HG03558 (cell line): ENCODE results near the gene HECW1.
"Not testable (repeated sequence)": the region's sequence is repeated elsewhere in the genome, so short reads cannot be mapped to it uniquely, and the experiment has no call there.

Source experiments
- ATAC-seq: cut with Tn5 transposase; IDR thresholded peaks from one replicate; pipeline ENCODE4 v1.9.1; 2021; ENCODE audit warnings: moderate number of reproducible peaks; ENCODE audit not compliant: unreplicated experiment; ENCODE audit errors: extremely low read depth

HECW1 gene

DNA sequence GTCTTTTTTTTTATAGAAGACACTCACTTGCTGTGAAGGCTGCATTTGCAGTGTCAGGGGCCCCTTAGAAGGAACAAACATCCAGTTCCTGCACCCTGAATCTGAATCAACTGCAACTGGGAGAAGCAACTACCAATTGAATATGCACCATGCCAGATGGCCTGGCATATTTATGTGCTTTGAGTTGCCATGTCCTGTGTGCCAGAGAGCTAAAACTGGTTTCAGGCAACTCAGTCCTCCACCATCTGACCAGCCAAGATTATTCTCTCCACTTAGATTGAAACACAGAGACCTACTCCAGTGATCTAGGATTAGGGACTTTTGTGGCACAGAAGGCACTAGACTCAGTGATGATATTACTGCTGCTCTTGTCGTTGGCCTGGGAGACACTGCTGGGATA, 225.4 kb downstream of the HECW1 start:
- ATAC-seq, result no peak

DNA sequence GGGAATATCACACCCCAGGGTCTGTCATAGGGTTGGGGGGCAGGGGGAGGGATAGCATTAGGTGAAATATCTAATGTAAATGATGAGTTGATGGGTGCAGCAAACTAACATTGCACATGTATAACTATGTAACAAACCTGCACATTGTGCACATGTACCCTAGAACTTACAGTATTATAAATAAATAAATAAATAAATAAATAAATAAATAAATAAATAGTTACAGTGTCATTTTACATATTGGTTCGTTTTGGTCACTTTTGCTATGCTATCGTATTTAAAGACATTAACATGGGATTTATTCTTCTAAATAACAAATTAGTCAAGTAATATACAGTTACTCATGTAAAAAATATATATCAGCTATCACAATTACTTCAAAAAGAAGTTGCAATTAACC, 228.7 kb downstream of the HECW1 start:
- no peak for ATAC-seq

DNA sequence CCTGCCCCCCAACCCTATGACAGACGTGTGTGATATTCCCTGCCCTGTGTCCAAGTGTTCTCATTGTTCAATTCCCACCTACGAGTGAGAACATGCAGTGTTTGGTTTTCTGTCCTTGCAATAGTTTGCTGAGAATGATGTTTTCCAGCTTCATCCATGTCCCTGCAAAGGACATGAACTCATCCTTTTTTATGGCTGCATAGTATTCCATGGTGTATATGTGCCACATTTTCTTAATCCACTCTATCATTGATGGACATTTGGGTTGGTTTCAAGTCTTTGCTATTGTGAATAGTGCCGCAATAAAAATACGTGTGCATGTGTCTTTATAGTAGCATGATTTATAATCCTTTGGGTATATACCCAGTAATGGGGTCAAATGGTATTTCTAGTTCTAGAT, 231.0 kb downstream of the HECW1 start:
- ATAC-seq, result not testable (repeated sequence)

DNA sequence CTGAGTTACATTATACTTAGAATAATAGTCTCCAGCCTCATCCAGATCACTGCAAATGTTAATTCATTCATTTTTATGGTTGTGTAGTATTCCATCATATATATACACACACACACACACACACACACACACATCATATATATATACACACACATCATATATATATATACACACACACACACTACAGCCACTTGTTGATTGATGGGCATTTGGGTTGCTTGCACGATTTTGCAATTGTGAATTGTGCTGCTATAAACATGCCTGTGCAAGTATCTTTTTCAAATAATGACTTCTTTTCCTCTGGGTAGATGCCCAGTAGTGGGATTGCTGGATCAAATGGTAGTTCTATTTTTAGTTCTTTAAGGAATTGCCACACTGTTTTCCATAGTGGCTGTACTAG, 233.2 kb downstream of the HECW1 start:
- not testable (repeated sequence) for ATAC-seq

DNA sequence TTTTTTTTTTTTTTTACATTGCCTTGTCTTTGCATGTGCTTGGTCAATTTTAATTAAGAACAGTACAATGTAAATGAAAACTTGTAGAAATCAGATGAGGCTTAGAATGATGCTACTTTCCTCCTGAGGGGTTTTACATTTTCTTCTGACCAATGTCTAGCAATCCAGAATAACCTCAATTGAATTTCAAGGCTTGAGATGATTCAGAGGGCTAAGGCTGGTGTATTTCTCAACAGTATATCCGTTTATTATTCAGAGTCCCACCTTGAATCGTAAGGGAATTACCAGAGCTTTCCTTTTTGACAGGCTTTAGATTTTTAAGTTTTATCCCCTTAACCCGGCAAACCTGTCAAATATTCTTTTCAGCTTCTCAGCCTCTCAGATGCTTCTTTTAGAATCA, 239.2 kb downstream of the HECW1 start:
- no peak for ATAC-seq

DNA sequence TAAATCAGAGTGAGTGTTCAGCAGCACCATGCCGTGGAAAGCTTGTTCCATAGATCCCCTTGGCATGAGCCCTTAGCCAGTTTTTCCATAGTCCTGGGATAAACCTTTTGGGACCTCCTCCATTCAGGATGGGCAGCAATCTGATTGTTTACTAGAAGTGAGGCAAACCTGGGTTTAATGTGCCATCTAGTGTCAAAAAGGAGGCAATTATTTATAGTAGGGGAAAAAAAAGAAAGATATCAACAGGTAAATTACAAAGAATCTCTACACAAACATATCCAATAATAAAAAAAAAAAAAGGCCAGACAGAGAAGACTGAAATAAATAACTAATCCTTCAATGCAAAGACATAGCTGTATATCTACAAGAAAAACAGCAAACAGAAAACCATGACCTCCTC, 241.5 kb downstream of the HECW1 start:
- ATAC-seq, result no peak

DNA sequence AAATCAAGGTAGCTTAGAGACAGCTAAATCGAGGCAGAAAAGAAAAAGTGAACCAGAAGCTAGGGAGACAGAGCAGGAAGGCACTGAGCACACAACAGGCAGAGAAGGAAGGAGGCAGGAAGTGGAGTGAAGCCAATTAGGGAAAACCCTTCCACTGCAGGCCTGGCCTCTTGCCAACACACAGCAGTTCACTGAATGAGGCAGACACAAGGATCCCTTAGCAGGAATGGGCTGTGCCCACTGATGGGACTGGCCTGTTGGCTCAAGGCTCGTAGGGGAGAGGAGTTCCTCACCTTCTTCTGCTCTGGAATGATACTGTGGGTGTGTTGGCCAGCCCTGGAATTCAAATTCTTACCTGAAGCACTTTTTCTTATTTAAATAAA, 250.2 kb downstream of the HECW1 start:
- no peak for ATAC-seq

DNA sequence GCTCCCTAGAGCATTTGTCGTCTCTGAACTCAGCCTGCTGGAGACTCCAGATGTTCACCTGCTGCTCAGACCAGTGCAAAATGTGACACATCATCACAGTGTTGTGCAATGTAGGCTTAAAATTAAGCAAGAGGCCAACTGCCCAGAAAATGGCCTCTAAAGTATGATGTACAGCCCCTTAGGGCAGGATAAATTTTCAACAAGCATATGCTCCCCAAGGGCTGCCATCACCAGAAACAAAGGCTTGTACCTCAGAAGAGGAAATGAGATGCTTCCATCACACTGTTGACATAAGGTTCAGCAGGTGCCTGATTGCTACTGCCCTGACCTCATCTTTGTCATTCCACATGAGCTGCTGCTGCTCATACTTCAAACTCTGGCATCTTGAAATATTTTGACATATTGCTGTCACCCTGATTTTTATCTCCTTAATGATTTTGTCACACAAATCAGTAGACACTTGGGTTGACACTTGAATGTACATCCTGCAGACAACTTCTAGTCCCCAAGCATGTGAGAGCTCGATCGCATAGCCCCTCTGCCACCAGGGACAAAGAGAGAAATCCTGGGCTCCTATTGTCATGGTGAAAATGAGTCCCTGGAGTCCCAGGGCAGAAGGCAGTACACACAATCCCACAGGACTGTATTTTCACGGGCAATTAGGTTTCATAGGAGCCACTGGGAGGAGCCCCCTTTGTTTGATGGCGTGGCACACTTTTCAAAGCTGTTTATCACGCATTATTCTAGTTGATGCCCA, 250.8 kb downstream of the HECW1 start:
- ATAC-seq, result no peak

DNA sequence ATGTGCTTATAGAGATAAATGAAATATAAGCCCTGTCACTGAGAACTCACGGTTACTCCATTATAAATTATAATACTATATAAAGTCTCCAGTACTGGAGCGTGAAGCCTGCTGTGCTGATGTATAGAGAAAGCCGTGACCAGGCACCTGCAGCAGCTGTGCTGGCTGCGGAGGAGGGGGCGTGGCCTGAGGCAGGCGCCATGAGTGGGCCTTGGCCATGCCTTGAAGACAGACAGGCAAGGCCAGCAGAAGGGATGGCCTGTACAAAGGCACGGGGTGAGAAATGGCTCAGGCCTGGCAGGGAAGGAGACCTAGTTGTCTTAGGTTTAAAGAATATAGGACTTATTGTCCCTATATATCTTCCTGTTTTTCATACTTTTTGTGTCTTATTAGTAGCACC, 251.9 kb downstream of the HECW1 start:
- no peak for ATAC-seq

DNA sequence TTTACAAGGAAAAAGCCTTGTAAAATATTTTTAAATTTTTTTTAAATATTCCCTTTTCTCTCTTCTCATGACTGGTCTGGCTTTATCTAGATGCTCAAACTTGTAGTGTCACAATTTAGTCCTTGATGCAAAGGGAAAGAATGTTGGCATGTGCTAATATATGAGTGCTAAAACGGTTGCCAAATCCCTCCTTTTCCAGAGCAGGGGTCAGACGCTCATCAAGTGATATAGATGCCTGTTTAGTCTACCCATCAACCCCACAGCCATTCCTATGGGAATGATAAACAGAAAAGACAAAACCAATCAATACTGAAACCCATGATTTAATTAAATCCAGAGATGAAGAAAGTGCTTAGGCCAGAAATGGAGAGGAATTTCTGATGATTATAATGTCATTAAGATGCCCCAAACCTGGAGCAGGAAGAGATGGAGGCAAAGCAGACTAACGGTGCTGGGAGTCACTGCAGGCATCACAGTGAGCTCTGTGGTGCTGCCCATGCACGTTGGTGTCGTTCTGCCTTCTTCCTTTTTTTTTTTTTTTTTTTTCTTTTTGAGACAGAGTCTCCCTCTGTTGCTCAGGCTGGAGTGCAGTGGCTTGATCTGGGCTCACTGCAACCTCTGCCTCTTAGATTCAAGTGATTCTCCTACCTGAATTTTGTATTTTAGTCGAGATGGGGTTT, 260.4 kb downstream of the HECW1 start:
- ATAC-seq, result no peak

DNA sequence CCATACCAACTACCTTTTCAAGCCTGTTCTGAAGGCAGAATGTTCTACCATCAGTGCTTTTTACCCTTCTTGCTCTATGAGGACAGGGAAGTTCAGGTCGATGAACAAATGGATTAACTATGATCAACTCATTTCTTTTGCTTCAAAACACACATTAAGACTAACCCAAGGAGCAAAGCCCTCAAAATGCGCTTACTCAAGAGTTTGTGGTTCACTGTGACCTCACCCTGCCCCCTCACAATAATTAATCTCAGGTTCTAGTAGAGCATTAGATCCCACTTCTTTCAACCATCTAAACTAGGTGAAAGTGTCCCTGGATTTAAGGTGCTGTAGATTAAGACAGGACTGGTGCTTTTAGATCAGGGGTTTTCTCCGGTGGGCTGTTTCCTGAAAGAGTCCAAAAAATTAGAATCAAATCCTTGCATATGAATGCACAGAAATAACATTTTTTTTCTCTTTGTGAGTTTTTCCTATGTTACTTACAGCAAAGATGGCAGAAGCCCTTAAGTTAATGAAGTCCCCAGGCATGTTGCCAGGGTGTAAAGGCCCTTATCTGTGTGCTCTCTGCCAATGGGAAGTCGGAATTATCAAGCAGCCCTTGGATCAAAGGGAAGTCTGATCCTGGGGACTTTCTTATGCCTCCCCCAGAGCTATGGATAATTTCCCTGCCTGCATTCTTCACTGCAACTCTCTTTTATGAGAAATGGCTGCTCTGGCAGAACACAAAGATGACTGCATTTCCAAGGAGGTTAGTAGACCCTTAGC, 264.9 kb downstream of the HECW1 start:
- ATAC-seq, result no peak

DNA sequence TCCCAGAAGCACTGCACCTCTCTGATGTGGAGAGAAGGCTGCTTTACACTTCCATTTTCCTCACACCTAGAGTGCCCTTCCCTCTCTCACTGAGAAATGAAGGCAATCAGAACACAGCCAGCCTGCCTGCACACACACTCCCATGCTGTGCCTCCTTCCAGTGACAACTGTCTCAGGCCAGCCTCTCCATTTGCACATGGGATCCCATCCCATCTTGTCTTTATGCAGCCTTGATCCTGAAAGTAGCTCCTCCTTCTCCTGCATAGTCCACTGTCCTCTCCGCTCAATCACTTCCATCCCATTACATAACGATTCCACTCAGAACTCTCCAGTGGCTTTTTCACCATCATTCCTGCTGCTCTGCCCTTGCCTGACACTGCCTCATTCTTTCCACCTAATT, 266.8 kb downstream of the HECW1 start:
- no peak for ATAC-seq

DNA sequence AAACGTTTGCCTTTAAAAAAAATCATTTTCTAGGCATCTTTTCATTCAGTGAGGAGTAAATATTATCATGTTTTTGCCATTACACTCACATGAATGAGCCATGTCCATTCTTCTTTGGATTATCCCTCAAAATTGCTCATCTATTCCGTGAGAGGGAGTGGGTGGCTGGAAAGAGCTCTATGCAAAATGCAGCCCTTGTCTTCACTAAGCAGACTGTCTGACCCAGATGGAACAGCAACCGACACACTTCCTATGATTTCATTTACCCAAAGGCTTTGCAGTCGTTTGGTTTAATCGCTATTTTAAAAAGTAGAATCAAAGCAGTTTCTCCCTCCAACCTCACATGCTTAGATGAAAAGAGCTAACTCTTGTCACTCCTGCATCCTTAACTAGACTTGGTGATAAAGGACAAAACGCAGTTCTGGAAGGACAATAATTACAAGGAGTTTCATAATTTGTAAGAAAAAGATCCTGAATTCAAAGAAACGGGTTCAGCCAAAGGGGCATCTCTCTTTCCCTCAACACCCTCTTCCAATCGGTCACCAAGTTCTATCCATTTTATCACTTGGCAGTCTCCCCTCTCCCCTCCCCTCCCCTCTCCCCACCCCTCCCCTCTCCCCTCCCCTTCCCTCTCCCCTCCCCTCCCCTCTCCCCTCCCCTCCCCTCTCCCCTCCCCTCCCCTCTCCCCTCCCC, 272.3 kb downstream of the HECW1 start:
- ATAC-seq, result no peak

DNA sequence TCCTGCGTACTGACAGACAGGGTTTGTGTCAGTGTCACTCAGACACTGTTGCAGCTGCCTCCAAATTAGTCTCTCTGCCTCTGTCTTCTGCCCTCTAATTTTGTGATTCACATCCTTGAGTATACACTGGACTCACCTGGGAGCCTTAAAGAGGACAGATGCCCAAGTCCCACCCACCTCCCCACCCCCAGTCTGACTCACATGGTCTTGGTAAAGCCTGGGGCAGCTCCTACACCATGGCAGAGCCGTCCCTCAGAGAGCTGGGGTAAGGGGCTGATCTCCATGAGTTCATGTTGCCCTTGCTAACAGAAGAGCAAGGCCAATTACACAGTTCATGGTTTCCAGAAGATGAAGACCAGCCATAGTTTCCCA, 272.8 kb downstream of the HECW1 start:
- ATAC-seq, result no peak

DNA sequence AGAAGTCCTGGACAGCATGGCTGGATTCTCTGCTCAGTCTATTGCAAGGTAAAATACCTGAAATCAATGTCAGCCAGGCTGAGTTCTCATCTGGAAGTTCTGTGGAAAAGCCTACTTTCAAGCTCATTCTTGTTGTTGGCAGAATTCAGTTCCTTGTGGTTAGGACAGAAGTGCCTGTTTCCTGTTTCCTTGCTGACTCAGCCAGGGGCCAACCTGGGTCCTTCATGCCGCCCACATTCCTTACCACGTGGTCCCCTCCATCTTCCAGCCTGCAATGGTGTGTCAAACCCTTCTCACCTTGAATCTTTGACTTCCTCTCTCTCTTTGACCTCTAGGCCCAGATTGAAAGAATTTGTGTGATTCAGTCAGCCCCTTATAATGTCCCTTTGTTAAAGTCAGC, 273.4 kb downstream of the HECW1 start:
- ATAC-seq, result no peak

DNA sequence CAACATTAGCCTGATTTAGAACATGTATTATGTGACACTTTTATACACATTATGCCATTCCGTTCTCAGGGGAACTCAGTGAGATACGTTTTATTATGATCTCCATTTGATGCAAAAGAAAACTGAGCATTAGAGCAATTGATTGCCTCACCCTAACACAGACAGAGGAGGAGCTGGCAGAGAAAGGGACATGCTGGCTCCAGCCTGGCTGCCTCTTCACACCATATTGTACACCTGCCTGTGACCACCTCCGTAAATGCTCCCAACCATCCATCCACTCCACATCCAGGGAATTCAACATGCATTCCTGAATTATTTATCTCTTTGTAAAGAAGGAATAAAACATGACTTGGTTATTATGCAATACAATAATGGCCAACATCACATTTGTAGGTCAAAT, 275.5 kb downstream of the HECW1 start:
- no peak for ATAC-seq

DNA sequence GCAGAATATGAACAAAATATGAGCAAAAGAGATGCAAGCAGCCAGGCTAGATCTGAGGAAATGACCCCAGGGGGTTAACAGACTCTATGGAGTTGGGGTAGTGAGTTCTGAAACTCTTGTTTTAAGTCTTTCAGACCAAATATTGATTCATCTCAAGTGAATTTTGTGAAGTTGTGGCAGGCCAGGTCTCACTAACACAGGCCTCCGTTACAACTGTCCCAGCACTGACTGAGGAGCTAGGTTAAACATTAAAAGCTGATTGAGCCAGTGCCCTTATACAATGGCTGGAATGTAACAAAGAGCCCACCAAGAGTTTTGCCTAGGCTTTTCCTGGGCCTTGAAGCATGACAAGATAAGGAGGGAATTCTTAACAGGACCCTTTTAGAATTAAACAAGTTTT, 278.1 kb downstream of the HECW1 start:
- ATAC-seq, result no peak

DNA sequence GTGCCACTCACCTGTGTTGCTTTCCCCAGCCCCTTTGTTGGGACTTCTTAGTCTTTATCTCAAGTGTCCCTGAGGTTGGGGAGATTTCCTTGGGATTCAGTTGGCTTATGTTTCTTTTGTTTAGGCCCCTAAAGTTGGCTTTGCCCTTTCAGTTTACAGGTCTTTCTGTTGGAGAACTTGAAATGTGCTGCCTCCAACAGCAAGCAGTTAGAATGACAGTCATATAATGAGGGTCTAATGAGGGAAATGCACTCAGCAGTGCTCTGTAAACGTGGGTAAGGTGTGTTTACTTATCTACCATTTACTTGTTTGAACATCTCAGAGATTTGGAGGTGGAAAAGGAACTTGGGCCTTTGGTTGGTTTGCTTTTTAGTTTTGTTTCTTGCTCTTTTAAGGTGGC, 279.1 kb downstream of the HECW1 start:
- no peak for ATAC-seq

DNA sequence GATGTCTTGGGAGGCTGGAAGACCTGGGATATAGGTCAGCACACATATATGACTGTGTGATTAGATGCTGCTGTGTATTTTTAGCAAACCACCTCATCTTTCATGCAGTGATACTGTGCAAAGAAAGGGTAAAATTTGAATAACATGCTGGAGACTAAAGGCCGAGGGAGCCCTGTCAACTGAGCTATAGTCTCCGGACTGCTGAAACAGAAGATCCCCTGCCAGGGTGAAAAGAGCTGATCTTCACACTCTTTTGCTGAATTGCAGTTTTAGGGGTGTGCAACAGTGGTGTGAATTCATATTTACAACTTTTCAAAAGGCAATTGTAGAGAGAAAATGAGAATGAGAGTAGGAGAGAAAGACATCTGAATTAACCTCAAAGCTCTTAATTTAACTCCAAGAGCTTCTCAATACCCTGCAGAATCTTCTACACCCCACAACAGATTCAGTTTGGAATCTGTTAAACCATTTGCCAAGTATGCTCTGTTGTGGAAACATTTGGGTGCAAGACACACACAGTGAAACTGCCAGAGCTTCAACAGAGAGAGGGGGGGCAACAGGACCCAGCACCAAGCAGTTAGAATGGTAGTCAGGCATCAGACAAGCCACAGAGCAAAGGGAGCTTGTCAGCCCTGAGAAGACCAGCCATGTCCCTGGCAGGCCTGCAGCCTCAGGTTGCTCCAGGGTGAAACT, 280.3 kb downstream of the HECW1 start:
- ATAC-seq, result no peak

DNA sequence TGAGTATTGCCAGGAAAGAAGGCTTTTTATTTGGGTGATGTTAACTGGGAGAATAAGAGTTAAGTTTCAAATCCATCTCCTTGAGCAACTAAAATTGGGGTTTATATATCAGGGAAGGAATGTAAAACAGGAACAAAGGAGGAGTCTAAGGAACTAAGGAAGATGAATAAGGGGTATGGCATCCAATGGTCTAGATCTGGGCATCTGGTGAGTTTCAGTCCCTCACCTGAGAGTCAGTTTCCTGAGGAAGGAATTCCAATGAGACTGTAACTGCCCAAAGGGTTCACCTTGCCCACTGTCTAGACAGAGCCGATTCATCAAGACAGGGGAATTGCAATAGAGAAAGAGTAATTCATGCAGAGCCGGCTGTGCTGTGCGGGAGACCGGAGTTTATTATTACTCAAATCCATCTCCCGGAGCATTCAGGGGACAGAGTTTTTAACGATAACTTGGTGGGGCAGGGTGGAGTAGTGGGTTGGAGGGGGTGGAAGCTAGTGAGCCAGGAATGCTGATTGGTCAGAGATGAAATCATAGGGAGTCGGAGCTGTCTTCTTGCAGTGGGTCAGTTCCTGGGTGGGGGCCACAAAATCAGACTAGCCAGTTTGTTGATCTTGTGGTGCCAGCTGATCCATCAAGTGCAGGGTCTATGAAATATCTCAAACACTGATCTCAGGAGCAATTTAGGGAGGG, 282.1 kb downstream of the HECW1 start:
- no peak for ATAC-seq
